Loucy (cell line): ENCODE measurements around the gene CFAP65.

Source experiments
- CTCF ChIP-seq: fragments of 200-600 bp; sonication (generic); conservative IDR thresholded peaks from 2 replicates; pipeline ENCODE4 v1.5.1; 2014; ENCODE audit warnings: mild to moderate bottlenecking, antibody characterized with exemption, low read length
- EZH2phosphoT487 ChIP-seq: fragments of 200-600 bp; IDR thresholded peaks from 2 replicates; pipeline ENCODE4 v1.6.1; 2018; ENCODE audit warnings: antibody characterized with exemption, mild to moderate bottlenecking, moderate library complexity, borderline replicate concordance

GRCh38 chr2:218957671-218958070, 83.6 kb downstream of the CFAP65 start:
- no peak for TF ChIP-seq CTCF
- TF ChIP-seq EZH2phosphoT487 = no peak
